Fibroblast of lung (primary cell): ENCODE data around the gene CBX1.

ENCODE experiments used
- CTCF ChIP-seq, 2 donors: IDR thresholded peaks in 1 of 2; conservative IDR thresholded peaks in 1 of 2; 1 replicate in 1 of 2; 2 replicates in 1 of 2; pipeline ENCODE4 v1.5.1; 2011 to 2012; ENCODE audit warnings: low read length in 2 of 2, control low read depth in 1 of 2, inconsistent platforms in 1 of 2, low read depth in 1 of 2, mild to moderate bottlenecking in 1 of 2
- EZH2 ChIP-seq: IDR thresholded peaks from 2 replicates; pipeline ENCODE4 v1.5.1; 2012; ENCODE audit warnings: low read length, control low read depth, mild to moderate bottlenecking; ENCODE audit errors: missing control alignments

- TF ChIP-seq CTCF (conservative IDR thresholded peaks at IDR 0.05 in 1 of 2, IDR thresholded peaks at IDR 0.05 in 1 of 2; ENCODE audit: low read depth in 1 of 2, low read length in 2 of 2), result no peak
- TF ChIP-seq EZH2, result no peak
Observed at GRCh38 chr17:48144976-48145798, 43.9 kb upstream of the CBX1 start.
